ENCODE measurements around the gene RIC3. TPM values are rescaled to one million over a fixed set of nuclear protein-coding genes. Genes with fewer than 3 reads are reported as not detected.

RIC3 gene
- total and polyA plus RNA-seq, 2 of the 8 experiments (the other 6 are each of a cell fraction or from before 2014, with no cell fraction given), result 6.4 to 15.5 TPM

GRCh38 chr11:8204596-8204995, 35.8 kb upstream of the RIC3 start:
- H3K36me3 ChIP-seq (ENCODE audit: control insufficient read depth in 2 of 4, insufficient read depth in 4 of 4, low read length in 3 of 4), result no peaks in the 10 kb centered on the region
- H2BK15ac ChIP-seq (ENCODE audit: low read length), result no peak overlapping the region
- H3K9me3 ChIP-seq (ENCODE audit: insufficient read depth in 2 of 2, low read depth in 1 of 2, low read length in 1 of 2), result no peaks in the 10 kb centered on the region
- H3K4me1 ChIP-seq (replicated peaks in 1 of 4; ENCODE audit: control insufficient read depth in 3 of 4, insufficient read depth in 4 of 4, low read length in 3 of 4), result peaks cover 0 to 7% (median 0%) of the 10 kb centered on the region in 4 experiments; a peak in 1 of 7 replicates
- no peak overlapping the region for H2BK120ac ChIP-seq (replicated peaks; ENCODE audit: low read depth, low read length)
- no peak overlapping the region for H3K4me2 ChIP-seq (ENCODE audit: insufficient read depth in 1 of 2, low read depth in 2 of 2, low read length in 2 of 2)
- no peak overlapping the region for H3K4me3 ChIP-seq (ENCODE audit: extremely low read depth in 1 of 4, insufficient read depth in 2 of 4, low read depth in 3 of 4, low read length in 4 of 4)
- 72% methylated on average over 5 of the region's 5 CpGs; no CpG with 5 or more reads in 1 of the 2 experiments for WGBS, 2 experiments (ENCODE audit: extremely low coverage in 1 of 2, insufficient coverage in 1 of 2, insufficient read length in 1 of 2, insufficient replicate concordance in 2 of 2, low coverage in 1 of 2, low lambda C conversion rate in 2 of 2, missing lambda C conversion rate in 1 of 2)
- H4K5ac ChIP-seq (ENCODE audit: insufficient read length, low read depth, low read length), result no peak overlapping the region
- POLR2A ChIA-PET (ENCODE audit: partially characterized antibody), result no interaction called here
- no peak overlapping the region for H3K14ac ChIP-seq (ENCODE audit: insufficient read length)
- H3K9ac ChIP-seq (replicated peaks in 1 of 4; ENCODE audit: extremely low read depth in 1 of 4, low read depth in 3 of 4, low read length in 3 of 4), result no peak overlapping the region
- H2AFZ ChIP-seq (ENCODE audit: low read length), result no peak overlapping the region
- no peak overlapping the region for H3K4ac ChIP-seq (replicated peaks; ENCODE audit: insufficient read length, low read depth, low read length)
- DNase-seq (ENCODE audit: low read depth in 1 of 2, low spot score in 2 of 2) (peak in 1 of 2 experiments; percentile 33), FAIRE-seq (no peak)
- H2BK20ac ChIP-seq (ENCODE audit: low read length), result no peak overlapping the region
- CTCF ChIA-PET (ENCODE audit: partially characterized antibody), result interaction anchor here (1.0 to 21.8 kb wide), 7 partner anchors 6 to 113 kb away, joined by 4 to 342 read pairs (median 4); no protein-coding TSS in a partner anchor
- H4K8ac ChIP-seq (ENCODE audit: extremely low read depth, insufficient read depth, low read length), result no peak overlapping the region
- H3K23me2 ChIP-seq (ENCODE audit: low read depth, low read length), result no peaks in the 10 kb centered on the region
- no peaks in the 10 kb centered on the region for H4K20me1 ChIP-seq (replicated peaks in 1 of 2; ENCODE audit: control insufficient read depth in 1 of 2, insufficient read depth in 2 of 2, low read length in 2 of 2)
- no peaks in the 10 kb centered on the region for H3K79me1 ChIP-seq (ENCODE audit: low read depth, low read length)
- no peak overlapping the region for H2AK5ac ChIP-seq (ENCODE audit: low read depth, low read length)
- H3K79me2 ChIP-seq (ENCODE audit: control insufficient read depth in 1 of 2, insufficient read depth in 2 of 2, low read length in 2 of 2), result no peaks in the 10 kb centered on the region
- H2BK12ac ChIP-seq (ENCODE audit: low read depth, low read length), result no peak overlapping the region
- H3K27me3 ChIP-seq (replicated peaks in 1 of 4; ENCODE audit: control insufficient read depth in 3 of 4, extremely low read depth in 1 of 4, insufficient read depth in 3 of 4, low read length in 3 of 4), result no peaks in the 10 kb centered on the region
- no peak for TF ChIP-seq MAX (IDR thresholded peaks at IDR 0.05)
- no peak for TF ChIP-seq BCL11A (IDR thresholded peaks at IDR 0.05; ENCODE audit: low read depth in 2 of 2, low read length in 2 of 2)
- no peak for TF ChIP-seq HDAC2 (IDR thresholded peaks at IDR 0.05; ENCODE audit: borderline replicate concordance in 1 of 2, low read depth in 2 of 2, low read length in 2 of 2)
- TF ChIP-seq CBX8 (IDR thresholded peaks at IDR 0.05; ENCODE audit: borderline replicate concordance, low read depth, low read length), result no peak
- TF ChIP-seq SP4 (IDR thresholded peaks at IDR 0.05; ENCODE audit: low read length), result no peak
- no peak for TF ChIP-seq CEBPB (IDR thresholded peaks at IDR 0.05; ENCODE audit: low read depth, low read length)
- no peak for TF ChIP-seq KDM4A (IDR thresholded peaks at IDR 0.05; ENCODE audit: low read depth, low read length, severe bottlenecking)
- no peak overlapping the region for H3K18ac ChIP-seq (ENCODE audit: extremely low read depth, low read length)
- no peak overlapping the region; the same call in 1 of the 2 replicates for H2BK5ac ChIP-seq (ENCODE audit: low read depth, low read length)
- H3K23ac ChIP-seq (ENCODE audit: insufficient read length), result no peak overlapping the region
- H3K56ac ChIP-seq (replicated peaks; ENCODE audit: insufficient read length, low read depth, low read length), result no peak overlapping the region
- no peak overlapping the region for H3K27ac ChIP-seq (ENCODE audit: low read depth, low read length)
- no peak overlapping the region for H4K91ac ChIP-seq (replicated peaks; ENCODE audit: insufficient read length, low read length)
